Measurements from ENCODE around the gene GNG2. TPM values are rescaled to one million over a fixed set of nuclear protein-coding genes. Genes with fewer than 3 reads are reported as not detected.

Gene GNG2
- total RNA-seq, 1 donor from 2014 or later: 11.4 TPM

DNA sequence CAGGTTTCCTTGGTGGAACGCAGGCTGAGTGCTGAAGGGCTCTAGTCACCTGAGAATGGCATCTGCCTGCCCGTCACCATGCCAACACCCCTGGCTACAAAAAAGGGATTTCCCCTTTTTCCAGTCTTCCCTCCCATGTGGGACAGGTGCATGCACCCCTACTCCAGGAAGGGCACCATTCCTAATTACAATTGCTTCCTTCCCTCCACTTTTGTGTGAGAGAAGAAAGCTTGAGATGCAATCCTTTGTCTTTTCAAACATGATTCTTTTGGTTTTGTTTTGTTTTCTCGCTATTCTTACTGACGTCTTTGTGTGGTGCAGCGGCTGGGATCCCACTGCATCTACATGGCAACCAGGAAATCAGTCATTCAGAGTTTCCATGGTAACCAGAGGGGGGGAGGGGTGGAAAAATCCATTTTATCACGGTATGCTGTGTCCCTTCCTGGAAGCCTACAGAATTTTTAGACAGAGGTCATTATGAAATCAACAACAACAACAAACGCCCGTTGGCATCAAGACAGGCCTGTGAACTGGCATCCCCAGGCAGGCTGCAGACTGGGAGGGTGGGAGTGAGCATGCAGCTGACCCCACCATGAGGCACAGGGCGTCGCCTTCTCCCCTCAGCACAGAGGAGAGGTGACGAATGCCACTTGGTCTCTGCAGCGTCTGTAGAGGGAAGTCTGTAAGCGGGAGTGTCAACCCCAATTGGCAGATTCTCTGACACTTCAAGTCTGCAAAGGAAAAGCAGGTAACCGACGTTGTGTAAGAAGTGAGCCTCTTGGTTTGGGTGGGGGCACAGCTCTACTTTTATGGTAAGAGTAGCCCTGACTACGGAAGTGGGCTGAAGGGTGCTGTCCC lies 13.6 kb upstream of the GNG2 start:
- intact Hi-C loops (cut with DNase I): no loop called here
- DNase-seq (ENCODE audit: low spot score in 2 of 2): peak; percentile 36 to 75
- TF ChIP-seq, protein P1, sequence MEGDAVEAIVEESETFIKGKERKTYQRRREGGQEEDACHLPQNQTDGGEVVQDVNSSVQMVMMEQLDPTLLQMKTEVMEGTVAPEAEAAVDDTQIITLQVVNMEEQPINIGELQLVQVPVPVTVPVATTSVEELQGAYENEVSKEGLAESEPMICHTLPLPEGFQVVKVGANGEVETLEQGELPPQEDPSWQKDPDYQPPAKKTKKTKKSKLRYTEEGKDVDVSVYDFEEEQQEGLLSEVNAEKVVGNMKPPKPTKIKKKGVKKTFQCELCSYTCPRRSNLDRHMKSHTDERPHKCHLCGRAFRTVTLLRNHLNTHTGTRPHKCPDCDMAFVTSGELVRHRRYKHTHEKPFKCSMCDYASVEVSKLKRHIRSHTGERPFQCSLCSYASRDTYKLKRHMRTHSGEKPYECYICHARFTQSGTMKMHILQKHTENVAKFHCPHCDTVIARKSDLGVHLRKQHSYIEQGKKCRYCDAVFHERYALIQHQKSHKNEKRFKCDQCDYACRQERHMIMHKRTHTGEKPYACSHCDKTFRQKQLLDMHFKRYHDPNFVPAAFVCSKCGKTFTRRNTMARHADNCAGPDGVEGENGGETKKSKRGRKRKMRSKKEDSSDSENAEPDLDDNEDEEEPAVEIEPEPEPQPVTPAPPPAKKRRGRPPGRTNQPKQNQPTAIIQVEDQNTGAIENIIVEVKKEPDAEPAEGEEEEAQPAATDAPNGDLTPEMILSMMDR (IDR thresholded peaks at IDR 0.05): no peak

DNA sequence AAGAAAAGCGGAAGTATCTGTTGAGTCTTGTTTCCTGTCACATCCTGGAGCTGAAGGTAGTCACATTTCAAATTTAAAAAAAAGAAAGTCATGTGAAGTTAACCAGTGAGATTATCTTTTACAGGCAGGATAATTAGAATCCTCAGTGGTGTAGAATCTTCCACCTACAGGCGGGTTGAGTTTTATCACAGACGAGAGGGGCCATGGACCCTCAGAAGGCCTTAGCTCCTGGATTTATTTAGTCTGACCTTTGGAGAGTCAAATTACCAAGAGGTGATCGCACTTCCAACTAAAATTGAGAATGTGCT lies 13.0 kb upstream of the GNG2 start:
- Histone ChIP-seq H3K27me3 (no peaks in the 10 kb centered on the region), H3K4me1 (no peaks in the 10 kb centered on the region), H3K27ac (no peak overlapping the region), H3K4me3 (no peak overlapping the region), H3K36me3 (no peaks in the 10 kb centered on the region), H3K9me3 (no peaks in the 10 kb centered on the region)
- intact Hi-C loops (cut with DNase I): no loop called here
- TF ChIP-seq, protein P1 (IDR thresholded peaks at IDR 0.05): no peak
- no peak for DNase-seq (ENCODE audit: low spot score in 2 of 2)

More for the DNA sequence above, 13.6 kb upstream of the GNG2 start:
- Histone ChIP-seq H3K4me1 (no peaks in the 10 kb centered on the region), H3K9me3 (no peaks in the 10 kb centered on the region), H3K4me3 (peak overlapping the region in 1 of 2 donors; percentile 15), H3K27ac (peak overlapping the region in 1 of 2 donors; percentile 47), H3K27me3 (no peaks in the 10 kb centered on the region), H3K36me3 (no peaks in the 10 kb centered on the region)

DNA sequence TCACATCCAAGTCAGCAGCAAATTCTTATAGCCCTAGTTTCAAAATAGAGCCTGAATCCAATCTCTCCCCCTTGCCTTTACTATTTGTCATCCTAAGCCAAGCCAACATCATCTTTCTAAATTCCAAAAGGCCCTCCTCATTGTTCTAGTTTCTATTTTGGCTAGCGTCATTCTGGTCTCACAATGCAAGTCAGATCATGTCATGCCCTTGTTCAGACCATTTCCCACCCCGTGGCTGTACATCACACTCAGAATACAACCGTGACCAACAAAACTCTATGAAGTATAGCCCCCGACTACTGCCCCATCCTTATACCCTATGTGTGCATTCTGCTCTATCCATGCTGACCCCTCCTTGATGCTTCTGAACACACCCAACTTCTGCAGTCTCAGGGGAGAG lies 12.3 kb upstream of the GNG2 start:
- H3K36me3 ChIP-seq: no peaks in the 10 kb centered on the region
- no peaks in the 10 kb centered on the region for H3K4me1 ChIP-seq
- H3K9me3 ChIP-seq: no peaks in the 10 kb centered on the region
- no peak overlapping the region for H3K4me3 ChIP-seq
- TF ChIP-seq, protein P1 (IDR thresholded peaks at IDR 0.05): no peak
- H3K27ac ChIP-seq: no peak overlapping the region
- intact Hi-C loops (cut with DNase I): no loop called here
- H3K27me3 ChIP-seq: no peaks in the 10 kb centered on the region
- no peak for DNase-seq (ENCODE audit: low spot score in 2 of 2)

DNA sequence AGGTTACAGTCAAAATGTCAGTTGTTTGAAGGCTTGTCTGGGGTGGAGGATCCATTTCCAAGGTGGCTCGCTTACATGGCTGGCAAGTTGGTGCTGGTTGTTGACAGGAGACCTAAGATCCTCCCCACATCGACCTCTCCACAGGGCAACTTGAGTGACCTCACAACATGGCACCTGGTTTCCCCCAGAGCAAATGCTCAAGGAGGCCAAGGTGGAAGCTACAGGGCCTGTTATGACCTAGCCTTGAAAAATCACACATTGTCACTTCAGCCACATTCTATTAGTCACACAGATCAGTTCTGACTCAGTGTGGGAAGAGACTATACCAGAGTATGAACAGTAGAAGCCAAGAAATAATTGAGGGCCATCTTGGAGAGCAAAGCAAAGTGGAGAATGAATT lies 11.3 kb upstream of the GNG2 start:
- intact Hi-C loops (cut with DNase I): no loop called here
- no peaks in the 10 kb centered on the region for H3K27me3 ChIP-seq
- no peak overlapping the region for H3K27ac ChIP-seq

DNA sequence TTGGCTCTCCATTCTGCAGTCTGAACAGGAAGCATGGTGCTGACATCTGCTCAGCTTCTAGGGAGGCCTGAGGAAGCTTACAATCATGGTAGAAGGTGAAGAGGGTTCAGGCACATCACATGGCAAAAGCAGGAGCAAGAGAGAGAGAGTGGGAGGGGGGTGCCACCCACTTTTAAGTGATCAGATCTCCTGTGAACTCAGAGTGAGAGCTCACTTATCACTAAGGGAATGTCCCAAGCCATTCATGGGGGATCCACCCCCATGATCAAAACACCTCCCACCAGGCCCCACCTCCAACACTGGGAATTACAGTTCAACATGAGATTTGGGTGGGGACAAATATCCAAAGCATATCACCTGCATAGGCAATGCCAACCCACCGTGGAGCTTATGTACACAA lies 9.8 kb upstream of the GNG2 start:
- H3K27ac ChIP-seq: no peak overlapping the region
- intact Hi-C loops (cut with DNase I): no loop called here

More for the DNA sequence above, 11.3 kb upstream of the GNG2 start:
- DNase-seq (ENCODE audit: low spot score in 2 of 2): no peak
- Histone ChIP-seq H3K9me3 (no peaks in the 10 kb centered on the region), H3K36me3 (no peaks in the 10 kb centered on the region), H3K4me3 (no peak overlapping the region), H3K4me1 (no peaks in the 10 kb centered on the region)
- TF ChIP-seq, protein P1 (IDR thresholded peaks at IDR 0.05): no peak

More for the DNA sequence above, 9.8 kb upstream of the GNG2 start:
- H3K4me1 ChIP-seq: no peaks in the 10 kb centered on the region
- H3K36me3 ChIP-seq: no peaks in the 10 kb centered on the region
- H3K27me3 ChIP-seq: no peaks in the 10 kb centered on the region
- no peaks in the 10 kb centered on the region for H3K9me3 ChIP-seq
- no peak overlapping the region for H3K4me3 ChIP-seq
- TF ChIP-seq, protein P1 (IDR thresholded peaks at IDR 0.05): no peak
- no peak for DNase-seq (ENCODE audit: low spot score in 2 of 2)

Measured in ascending aorta (tissue), 2 donors.